SKM-1 treated with dmso at 0.1 percent for 144 hours (cell line): Measurements from ENCODE around the gene ITPKB.
"Not testable (repeated sequence)": the region's sequence is repeated elsewhere in the genome, so short reads cannot be mapped to it uniquely, and the experiment has no call there.

Source experiments
- DNase-seq: peaks from one replicate; lab custom pipeline; 2025; ENCODE audit not compliant: unreplicated experiment; lab: John Stamatoyannopoulos, UW

ITPKB gene

DNA sequence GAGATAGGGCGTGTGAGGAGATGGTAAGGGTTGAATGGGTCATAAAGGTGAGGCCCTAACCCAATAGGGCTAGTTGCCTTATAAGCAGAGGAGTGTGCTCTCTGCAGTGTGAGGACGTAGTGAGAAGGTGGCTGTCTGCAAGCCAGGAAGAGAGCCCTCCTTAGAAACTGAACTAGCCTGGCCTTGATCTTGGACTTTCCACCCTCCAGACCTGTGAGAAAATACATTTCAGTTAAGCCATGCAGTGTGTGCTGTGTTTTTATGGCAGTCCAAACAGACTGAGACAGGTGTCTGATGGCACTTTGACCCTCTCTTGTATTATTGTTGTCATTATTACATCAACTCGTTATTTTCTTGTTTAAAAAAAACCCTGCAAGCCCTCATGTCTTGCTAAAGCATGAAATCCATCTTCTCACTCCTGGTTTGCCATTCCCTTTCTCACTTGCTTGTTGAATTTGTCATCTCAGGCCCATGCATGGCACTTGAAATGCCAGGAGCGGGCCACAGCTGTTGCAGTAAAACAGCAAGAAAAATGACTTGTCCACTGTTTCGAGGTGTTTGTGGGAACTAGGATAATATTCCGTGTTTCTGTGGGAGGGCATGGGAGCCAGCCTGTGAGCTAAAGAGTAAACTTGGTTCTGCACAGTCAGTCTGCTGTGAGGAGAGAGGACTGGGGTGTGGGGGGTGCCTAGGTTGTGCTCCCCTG is 111.9 kb downstream of the ITPKB start:
- DNase-seq: no peak

DNA sequence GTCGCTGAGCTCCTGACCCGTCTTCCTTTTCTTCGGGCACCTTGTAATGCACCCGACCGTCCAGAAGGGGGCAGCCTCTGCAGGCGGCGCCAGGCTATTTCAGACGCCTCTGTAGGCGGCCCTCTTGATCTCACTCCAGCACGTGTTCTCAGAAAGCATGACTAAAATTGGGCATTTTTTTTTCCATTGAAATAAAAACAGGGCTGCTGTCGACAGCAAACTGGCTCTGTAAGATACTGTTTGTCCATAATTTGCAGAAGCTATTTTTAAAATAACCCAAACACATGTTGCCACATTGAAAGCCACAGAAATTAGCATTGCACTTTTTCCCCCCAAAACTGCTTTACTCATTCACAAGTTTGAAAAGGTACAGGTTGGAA is 112.5 kb downstream of the ITPKB start:
- DNase-seq: peak; percentile 78

DNA sequence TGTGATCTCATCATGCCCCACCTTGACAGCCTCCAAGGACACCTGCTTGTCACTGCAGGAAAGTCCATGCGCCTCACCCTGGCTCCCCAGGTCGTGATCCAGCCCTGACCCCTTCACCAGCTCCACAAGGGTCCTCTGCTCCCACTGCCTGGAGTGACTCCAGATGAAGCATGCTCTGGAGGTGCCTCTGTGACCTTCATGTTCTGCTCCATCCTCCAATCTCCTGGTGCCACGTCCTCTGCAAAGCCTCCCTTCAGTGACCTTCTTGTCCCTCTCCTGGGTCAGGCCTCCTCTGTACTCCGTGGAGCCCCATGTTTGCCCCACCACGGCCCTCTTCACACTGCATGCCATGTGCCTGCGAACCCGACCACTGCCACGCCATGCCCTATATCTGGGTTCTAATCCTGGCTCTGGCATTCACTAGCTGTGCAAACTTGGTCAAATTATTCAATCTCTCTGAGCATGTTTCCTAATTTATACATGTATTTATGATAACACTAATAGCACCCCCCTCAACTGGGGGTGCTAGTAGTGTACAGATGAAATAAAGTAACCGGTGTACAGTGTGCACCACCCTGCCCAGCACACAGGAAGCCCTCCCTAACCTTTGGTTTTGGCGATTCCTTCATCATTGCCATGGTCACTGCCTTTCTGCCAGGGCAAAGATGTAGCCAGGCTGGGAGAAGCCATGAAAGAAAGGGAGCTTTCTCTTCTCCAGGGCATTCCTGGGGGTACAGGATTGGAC is 113.1 kb downstream of the ITPKB start:
- DNase-seq: no peak

DNA sequence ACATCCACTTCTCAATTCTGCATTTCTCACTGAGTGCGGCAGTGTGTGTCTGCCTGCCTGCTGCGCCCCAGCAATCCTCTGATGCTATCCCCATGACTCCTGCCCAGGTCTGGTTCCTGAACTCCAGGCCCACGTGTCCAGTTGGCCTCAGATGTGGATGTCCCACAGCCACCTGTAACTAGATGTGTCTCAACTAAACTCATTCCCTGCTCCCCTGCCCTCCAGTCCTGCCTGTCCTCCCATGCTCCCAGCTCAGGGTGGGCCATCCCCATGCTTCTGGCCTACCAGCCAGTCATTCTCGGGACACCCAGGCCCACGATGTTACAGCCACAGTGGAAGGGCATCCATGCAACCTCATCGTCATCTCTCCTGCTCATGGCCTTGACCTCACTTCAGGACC is 113.8 kb downstream of the ITPKB start:
- DNase-seq: no peak

DNA sequence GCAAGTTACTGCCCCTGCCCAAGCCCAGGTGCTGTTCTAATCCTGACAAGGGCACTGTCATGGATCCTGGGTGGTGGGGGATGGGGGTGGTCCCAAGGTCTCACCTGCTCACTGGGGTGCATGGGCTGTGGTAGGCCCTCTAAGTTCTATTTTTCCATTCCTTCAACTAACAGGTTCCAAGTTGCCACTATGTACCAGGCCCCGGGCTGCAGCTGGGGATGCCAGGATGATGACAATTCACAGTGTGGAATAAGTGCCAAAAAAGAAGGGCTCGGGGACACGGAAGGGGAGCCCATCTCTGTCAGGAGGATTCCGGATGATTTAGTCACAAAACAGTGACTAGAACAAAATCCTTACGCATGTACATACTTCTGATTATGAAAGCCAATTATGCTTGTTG is 114.6 kb downstream of the ITPKB start:
- no peak for DNase-seq

DNA sequence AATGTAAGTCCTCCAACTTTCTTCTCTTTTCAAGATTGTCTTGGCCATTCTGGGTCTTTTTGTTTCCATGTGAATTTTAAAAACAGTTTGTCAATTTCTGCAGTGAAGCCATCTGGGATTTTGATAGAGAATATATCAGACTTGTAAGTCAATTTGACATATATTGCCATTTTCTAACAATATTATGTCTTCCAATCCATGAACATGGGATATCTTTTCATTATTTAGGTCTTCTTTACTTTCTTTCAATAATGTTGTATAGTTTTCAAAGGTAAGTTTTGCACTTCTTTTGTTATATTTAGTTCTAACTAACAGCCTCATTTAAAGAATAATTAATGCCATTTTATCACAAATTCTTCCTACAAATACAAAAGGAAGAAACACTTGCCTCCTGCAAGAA is 117.1 kb downstream of the ITPKB start:
- DNase-seq: no peak

DNA sequence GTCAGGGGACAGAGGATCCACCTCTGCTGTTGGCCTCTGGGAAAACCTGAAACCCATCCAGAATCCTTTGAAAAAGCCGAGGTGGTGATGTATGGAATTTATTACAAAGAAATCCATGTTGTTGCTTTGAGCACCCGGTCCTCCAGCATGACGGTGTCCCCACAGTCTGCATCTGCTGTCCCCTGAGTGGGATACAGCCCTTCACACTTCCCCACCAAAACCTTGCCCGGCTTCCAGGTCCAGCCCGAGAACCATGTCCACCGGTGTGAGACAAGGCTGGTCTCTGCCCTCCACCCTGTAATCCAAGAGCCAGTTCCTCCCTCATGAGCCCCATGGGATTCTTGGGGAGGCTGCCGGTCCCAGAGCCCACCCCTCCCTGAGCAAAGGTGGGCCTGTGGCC is 120.1 kb downstream of the ITPKB start:
- DNase-seq: no peak

DNA sequence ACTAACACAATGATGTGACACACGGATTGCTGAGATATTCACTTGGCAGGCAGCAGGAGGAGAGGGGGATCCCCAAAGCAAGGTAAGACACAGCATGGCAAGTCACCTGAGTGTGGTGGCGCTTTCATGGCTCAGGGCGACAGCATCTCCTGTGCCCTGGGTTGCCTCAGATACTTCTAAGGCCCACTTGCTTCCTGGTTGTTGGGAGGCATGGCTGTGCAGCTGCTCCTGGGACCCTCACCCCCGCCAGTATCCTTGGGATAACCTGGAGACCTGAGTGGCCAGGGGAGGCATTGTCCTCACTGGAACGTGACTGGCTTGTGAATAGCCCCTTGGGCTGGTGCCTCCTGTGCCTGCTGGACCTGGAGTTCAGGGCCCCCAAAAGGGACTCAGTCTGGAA is 120.7 kb downstream of the ITPKB start:
- no peak for DNase-seq

DNA sequence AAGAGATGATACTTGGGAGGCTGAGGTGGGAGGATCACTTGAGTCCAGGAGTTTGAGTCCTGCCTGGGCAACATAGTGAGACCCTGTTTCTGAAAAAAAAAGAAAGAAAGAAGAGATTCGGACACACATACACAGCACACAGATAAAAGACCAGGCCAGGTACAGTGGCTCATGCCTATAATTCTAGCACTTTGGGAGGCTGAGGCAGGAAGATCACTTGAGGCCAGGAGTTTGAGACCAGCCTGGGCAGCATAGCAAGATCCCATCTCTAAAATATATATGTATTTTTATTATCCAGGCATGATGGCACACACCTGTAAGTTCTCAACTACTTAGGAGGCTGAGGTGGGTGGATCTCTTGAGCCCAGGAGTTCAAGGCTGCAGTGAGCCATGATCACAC is 121.4 kb downstream of the ITPKB start:
- not testable (repeated sequence) for DNase-seq

DNA sequence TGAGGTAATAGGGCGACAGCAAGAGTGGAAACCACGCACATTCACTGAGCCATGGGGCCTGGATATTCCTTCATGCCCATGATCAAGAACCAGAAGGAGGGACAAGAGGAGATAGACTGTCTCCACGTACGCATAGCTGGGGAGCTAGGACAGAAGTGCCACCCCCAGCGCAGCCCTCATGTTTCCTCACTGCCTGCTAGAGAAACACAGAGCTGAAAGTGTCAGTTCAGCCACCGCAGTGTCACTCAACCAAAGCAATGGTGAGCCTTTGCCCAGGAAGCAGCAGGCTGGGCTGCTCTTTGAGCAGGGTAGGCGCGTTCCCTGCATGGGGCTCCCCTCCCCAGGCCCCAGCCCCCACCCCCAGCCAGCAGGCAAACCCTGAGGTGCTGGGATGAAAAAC is 122.0 kb downstream of the ITPKB start:
- DNase-seq: no peak

DNA sequence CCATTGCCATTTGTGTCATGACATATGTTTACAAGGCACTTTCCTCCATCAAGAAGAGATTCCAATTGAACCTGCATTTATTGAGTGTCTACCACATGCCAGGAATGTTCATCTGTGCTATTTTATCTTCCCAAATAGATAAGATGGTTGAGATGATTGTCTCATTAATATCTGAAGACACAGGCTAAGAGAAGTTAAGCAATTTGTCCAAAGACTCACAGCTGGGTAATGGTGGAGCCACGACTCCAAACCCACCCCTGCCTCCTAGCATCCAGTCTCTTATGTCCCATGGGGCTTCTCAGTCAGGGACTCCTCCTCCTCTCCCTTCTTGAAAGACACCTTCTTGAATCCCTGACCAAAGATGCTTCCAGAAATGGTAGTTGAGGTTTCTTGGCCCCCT is 122.4 kb downstream of the ITPKB start:
- DNase-seq: no peak

DNA sequence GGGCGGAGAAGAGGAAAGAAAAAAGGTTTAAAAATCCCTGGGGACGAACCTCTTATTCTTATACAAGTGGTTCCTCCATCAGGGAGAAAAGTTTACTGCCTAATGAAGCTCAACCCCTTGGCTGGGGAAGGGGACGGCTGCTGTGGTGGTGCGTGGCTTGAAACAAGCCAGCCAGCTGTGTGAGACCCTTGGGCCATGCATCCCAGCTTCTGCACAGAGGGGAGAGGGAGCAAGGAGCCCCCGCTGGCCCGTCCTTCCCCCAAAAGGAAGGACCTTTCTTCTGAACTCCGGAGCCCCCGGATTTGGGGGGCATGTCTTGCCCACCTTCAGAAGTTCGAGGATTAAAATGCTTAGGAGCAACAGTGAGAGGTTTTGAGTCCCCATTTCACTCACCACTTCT is 123.2 kb downstream of the ITPKB start:
- no peak for DNase-seq

DNA sequence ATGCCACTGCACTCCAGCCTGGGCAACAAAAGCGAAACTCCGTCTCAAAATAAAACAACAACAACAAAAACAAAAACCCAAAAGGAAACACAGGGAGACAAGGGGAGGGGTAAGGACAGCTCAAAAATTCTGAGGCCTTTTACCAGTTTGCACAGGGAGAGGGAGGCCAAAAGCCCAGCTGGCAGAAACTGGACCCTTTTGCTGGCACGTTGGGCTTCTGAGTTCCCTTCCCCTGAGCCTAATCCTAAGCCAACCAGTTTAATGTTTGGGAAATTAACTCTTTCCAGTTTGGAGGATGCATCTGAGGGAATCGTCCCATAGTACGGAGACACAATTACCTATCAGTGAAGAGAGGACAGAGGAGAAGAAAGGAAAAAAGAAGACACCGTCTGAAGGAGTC is 127.1 kb downstream of the ITPKB start:
- DNase-seq: not testable (repeated sequence)

DNA sequence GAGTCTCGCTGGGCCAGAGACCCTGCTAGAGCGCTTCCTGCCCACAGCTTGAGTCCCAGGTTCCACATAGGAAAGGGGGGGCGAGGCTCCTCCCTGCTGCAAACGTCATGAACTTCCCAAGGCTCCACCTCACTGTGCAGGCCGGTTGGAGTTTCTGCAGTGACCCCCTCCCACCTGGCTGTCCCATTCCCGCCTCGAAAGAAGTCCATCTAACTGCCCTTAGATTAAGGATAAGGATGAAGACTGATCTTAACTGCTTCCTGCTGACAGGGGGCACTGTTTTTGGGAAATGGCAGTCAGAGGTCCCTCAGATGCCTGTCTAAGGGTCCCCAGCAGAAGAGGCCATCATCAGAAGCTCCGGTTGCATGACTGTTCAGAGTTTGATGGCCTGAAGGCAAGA is 127.8 kb downstream of the ITPKB start:
- DNase-seq: no peak

DNA sequence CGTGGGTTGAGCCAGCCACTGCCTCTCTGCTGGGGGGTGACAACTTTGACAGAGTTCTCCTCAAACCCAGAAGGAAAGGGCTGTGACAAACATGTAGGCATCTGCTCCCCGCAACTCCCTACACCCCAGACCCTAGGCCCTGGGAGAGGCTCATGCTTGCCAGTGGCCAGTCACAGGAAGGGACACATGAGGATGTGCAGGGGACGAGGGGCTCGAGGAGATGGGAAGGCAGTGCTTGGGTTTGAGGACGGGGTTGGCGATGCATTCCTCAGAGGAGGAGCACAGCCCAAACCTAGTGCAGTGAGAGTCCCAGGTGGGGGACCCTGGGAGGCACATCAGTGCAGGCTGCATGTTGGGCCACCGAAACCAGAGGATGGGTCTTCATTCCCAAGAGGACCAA is 128.4 kb downstream of the ITPKB start:
- no peak for DNase-seq

DNA sequence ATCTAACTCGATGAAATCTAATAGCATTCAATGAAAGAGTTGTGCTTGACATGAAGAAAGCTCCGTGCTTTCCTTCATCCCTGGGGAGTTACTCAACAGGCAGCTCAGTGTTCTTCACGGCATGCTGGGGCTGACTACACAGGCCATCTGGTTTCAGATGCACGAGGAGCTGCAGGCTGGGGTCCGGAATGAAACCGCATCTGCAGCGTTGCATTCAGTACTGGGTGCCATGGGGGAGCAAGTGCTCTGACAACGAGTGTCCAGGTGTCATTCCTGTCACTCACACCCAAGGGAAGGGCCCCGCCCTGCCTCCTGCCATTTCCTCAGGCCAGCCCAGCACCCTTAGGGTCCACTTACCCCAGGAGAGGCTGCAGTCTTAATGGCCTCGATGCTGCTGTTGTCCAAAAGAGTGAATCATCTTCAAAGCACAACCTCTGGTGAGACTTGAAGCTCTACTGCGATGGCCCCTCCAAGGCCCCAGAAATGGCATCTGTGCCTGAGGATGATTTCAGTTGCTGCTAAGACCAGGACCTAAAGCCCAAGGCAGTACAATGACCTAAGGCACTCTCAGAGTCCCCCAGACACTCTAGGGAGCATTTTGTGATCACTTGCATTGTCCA is 129.1 kb downstream of the ITPKB start:
- DNase-seq: no peak

DNA sequence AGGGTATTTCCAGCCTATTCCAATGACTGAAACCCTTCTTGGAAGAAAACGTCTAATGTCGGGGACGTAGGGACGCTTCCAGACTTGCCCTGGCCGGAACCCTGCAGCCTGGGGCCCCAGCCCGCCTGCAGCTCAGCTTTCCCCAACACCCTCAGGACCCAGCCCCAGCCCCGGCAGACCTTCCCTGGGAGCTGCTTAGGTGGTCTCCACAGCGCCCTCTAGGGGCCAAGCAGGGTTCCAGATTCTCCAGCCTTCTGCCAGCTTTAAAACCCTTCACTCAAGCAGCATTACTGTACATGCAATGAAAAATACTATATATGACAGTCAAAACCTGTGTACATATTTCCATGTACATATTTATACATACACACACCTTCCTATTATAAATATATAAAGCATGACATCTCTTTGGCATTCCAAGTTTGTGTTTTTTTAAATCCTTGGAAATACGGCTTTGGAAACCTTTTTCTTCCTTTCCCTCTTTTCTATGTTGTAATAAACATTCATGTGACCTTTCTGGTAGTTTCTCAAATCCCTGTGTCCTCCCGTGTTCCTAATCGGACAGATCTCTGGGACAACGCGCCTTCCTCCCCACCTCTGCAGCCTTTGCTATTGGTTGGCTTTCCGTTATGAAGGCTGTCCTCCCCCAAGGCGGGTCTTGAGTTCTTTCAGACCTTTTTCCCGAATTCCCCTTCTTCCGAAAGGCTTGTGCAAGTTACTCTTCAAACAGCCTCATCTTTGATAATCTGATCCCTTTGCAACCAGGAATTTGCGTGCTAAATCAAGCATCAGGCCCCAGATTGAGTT is 130.2 kb downstream of the ITPKB start:
- DNase-seq: peak; percentile 84

DNA sequence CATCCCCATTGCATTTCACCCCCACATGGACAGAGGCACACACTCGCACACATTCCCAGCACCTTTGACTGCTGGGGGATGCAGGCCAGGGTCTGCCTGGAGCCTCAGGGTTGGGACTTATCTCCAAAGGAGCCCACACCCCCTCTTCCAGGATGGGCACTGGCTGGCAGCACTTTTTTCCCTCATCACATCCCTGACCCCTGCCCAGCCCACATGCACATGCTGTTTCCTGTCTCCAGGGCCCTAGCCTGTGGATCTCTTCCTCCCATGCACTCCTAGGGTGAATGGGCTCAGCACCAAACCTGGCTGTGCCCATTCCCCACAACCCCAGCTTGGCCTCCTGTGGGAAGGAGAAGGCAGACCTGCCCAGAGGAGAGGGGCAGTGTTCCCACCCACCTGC is 131.3 kb downstream of the ITPKB start:
- no peak for DNase-seq

DNA sequence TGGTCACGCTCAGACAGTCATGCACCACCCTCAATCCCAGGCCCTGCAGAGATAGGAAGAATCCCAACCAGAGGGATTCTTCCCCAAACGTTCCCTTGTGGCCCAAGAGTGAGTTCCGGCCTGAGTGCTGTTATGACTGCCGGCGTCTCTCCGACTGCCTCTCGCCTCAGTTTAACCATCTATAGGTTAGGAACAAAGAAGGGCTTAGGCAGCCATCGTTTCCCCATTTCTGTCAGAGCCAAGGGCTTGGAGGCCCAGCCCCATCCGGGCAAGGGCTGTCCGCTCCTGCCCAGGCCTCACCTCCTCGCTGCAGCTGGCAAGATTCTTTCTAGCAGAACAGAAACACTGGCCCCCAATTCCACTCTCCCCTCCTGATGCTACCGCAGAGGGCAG is 131.8 kb downstream of the ITPKB start:
- no peak for DNase-seq

DNA sequence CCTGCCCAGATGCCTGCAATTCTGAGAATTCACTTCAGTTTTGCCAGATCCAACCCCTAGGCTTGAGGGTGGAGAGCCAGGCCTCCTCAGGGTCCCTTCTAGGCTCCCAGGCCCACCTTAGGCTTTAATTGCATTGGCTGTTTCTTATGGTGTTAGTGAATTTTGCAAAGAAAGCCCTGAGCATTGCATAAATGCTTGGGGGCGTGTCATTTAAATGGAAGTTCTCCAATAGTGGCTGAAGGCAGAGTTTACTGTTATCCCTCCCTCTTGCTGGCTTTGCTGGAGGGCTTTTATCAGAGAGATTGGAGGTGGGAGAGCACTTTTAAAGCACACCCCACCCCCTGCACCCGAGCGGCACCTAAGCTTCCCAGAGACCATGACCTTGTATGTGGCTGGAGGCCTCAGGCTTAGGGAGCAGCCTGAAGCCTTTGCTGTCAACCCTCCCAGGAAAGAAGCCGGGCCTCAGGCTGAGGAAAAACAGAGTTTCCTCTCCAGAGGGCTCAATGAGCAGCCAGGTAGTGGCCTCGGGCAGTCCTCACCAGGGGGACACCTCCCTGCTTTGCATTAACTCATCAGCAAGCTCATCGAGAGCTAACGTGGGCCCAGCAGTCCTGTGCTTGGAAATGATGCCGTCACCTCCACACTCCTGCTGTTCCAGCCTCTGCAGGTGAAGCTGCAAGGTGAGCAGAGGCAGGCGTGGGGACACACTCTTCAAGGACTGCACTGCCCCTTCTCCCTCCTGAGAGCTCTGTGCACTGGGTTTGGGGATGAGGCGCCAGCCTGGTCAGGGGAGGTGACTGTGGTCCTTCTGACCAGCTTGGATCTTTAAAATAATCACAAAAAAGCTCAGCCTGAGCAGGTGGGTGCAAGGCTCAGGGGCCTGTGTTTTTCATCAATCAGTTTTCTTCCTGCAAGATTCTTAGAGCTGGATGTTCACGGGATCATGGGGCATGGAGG is 132.5 kb downstream of the ITPKB start:
- no peak for DNase-seq
